ENCODE measurements around the gene ANAPC15. TPM values are rescaled to one million over a fixed set of nuclear protein-coding genes. Genes with fewer than 3 reads are reported as not detected.
"Not testable (repeated sequence)": the region's sequence is repeated elsewhere in the genome, so short reads cannot be mapped to it uniquely, and the experiment has no call there.

ANAPC15 gene
- total and polyA plus RNA-seq, 2 of the 4 experiments (the other 2 are of a cell fraction) = 66.3 to 84.2 TPM

GRCh38 chr11:72135891-72136683 lies 23.6 kb upstream of the ANAPC15 start:
- POLR2A ChIA-PET (ENCODE audit: unreplicated experiment) = no interaction called here
- no peak overlapping the region for H3K9ac ChIP-seq (ENCODE audit: low read depth, low read length)
- H3K56ac ChIP-seq (ENCODE audit: extremely low read depth, insufficient read depth, low read length) = 0 out of 2 replicates have a peak overlapping the region, but pooled peaks have one; percentile 5
- H2AK5ac ChIP-seq (ENCODE audit: low read depth, low read length) = peak overlapping the region; percentile 93; the same call in 1 of the 2 replicates
- peaks cover 9% of the 10 kb centered on the region for H3K4me1 ChIP-seq (ENCODE audit: control insufficient read depth, insufficient read depth, low read length)
- H3K18ac ChIP-seq (ENCODE audit: low read depth, low read length) = peak overlapping the region; percentile 42; the same call in 1 of the 2 replicates
- TF ChIP-seq RFX5 (IDR thresholded peaks at IDR 0.05; ENCODE audit: low read depth, low read length) (no peak), CEBPB (IDR thresholded peaks at IDR 0.05; ENCODE audit: low read depth, low read length) (peak; percentile 57), RCOR1 (IDR thresholded peaks at IDR 0.05; ENCODE audit: insufficient replicate concordance, low read length) (no peak), MXI1 (IDR thresholded peaks at IDR 0.05; ENCODE audit: borderline replicate concordance, low read depth, low read length) (no peak)
- H4K91ac ChIP-seq (ENCODE audit: insufficient read depth, low read depth, low read length) = peak overlapping the region; percentile 52
- no peaks in the 10 kb centered on the region for H3K36me3 ChIP-seq (ENCODE audit: control insufficient read depth, insufficient read depth, low read length)
- H3K4me3 ChIP-seq (ENCODE audit: insufficient read depth, low read depth, low read length) = no peak overlapping the region
- no peak overlapping the region for H3K4me2 ChIP-seq (ENCODE audit: low read depth, low read length)
- H3K4ac ChIP-seq (ENCODE audit: low read depth, low read length) = peak overlapping the region; percentile 92
- H2BK120ac ChIP-seq (ENCODE audit: low read depth, low read length) = peak overlapping the region; percentile 93
- peak overlapping the region; percentile 62 for H3K27ac ChIP-seq (ENCODE audit: insufficient read depth, low read length)
- H3K27me3 ChIP-seq (ENCODE audit: control insufficient read depth, insufficient read depth, low read length) = peaks cover 5% of the 10 kb centered on the region
- CTCF ChIA-PET = no interaction called here
- peak overlapping the region; percentile 70; the same call in 2 of the 3 replicates for H2BK15ac ChIP-seq (ENCODE audit: low read depth, low read length)
- dilution Hi-C loops (cut with HindIII; ENCODE audit: low sequenced_read_pairs, unreplicated experiment) = no loop called here
- intact Hi-C loops (cut with micrococcal nuclease) = no loop called here
- H3K79me1 ChIP-seq (ENCODE audit: low read depth in 1 of 2, low read length in 2 of 2) = no peaks in the 10 kb centered on the region
- peak overlapping the region; percentile 87; the same call in 1 of the 2 replicates for H3K23ac ChIP-seq (ENCODE audit: low read depth, low read length)
- BruUV-seq (replicated peaks) = no TSS peak
- H3K9me3 ChIP-seq (ENCODE audit: control insufficient read depth, insufficient read depth, low read length) = no peaks in the 10 kb centered on the region
- ATAC-seq (ENCODE audit: low read depth) (no peak), DNase-seq (peak; percentile 36)
- H3K9me1 ChIP-seq (ENCODE audit: insufficient read depth, low read length) = peaks cover 10% of the 10 kb centered on the region
- peak overlapping the region; percentile 35 for H2AFZ ChIP-seq (replicated peaks; ENCODE audit: low read length, poor library complexity)
- no peaks in the 10 kb centered on the region for H4K20me1 ChIP-seq (ENCODE audit: insufficient read depth, low read length)
- in situ Hi-C loops (cut with MboI; ENCODE audit: low sequenced_read_pairs) = no loop called here
- peak overlapping the region; percentile 64; the same call in 1 of the 2 replicates for H4K5ac ChIP-seq (ENCODE audit: low read depth, low read length)
- H2BK20ac ChIP-seq (ENCODE audit: low read depth, low read length) = peak overlapping the region; percentile 81
- H2AK9ac ChIP-seq (replicated peaks; ENCODE audit: low read depth, low read length, poor library complexity) = peak overlapping the region; percentile 81
- 60% methylated on average over 5 of the region's 14 CpGs; no CpG with 5 or more reads in 1 of the 2 experiments for whole genome bisulfite sequencing, 2 experiments (ENCODE audit: extremely low coverage in 2 of 2, insufficient read length in 1 of 2)
- H4K8ac ChIP-seq (ENCODE audit: low read depth in 2 of 2, low read length in 2 of 2) = peak overlapping the region; percentile 24 to 78; a peak in 2 of 4 replicates
- H2BK5ac ChIP-seq (ENCODE audit: low read depth, low read length, poor library complexity, severe bottlenecking) = peak overlapping the region; percentile 78
- peak overlapping the region; percentile 88 for H3K14ac ChIP-seq (replicated peaks; ENCODE audit: low read depth, low read length)

- intact Hi-C loops (cut with micrococcal nuclease); ATAC-seq (ENCODE audit: low read depth); DNase-seq; H3K27me3 ChIP-seq (ENCODE audit: control insufficient read depth, insufficient read depth, low read length); BruUV-seq (replicated peaks); in situ Hi-C loops (cut with MboI; ENCODE audit: low sequenced_read_pairs); H3K9me1 ChIP-seq (ENCODE audit: insufficient read depth, low read length); H3K9ac ChIP-seq (ENCODE audit: low read depth, low read length); H3K9me3 ChIP-seq (ENCODE audit: control insufficient read depth, insufficient read depth, low read length); H3K4me3 ChIP-seq (ENCODE audit: insufficient read depth, low read depth, low read length); dilution Hi-C loops (cut with HindIII; ENCODE audit: low sequenced_read_pairs, unreplicated experiment); H3K4me1 ChIP-seq (ENCODE audit: control insufficient read depth, insufficient read depth, low read length); H3K79me1 ChIP-seq (ENCODE audit: low read depth in 1 of 2, low read length in 2 of 2); H3K36me3 ChIP-seq (ENCODE audit: control insufficient read depth, insufficient read depth, low read length); H4K20me1 ChIP-seq (ENCODE audit: insufficient read depth, low read length); H3K4me2 ChIP-seq (ENCODE audit: low read depth, low read length): not testable (repeated sequence)
- Histone ChIP-seq H3K23ac (ENCODE audit: low read depth, low read length) (peak within 1 kb of the TSS; percentile 87; the same call in 1 of the 2 replicates), H3K27ac (ENCODE audit: insufficient read depth, low read length) (peak within 1 kb of the TSS; percentile 62), H2AK9ac (replicated peaks; ENCODE audit: low read depth, low read length, poor library complexity) (peak within 1 kb of the TSS; percentile 81), H3K18ac (ENCODE audit: low read depth, low read length) (peak within 1 kb of the TSS; percentile 42; the same call in 1 of the 2 replicates), H2BK120ac (ENCODE audit: low read depth, low read length) (peak within 1 kb of the TSS; percentile 93), H2BK20ac (ENCODE audit: low read depth, low read length) (peak within 1 kb of the TSS; percentile 81), H3K4ac (ENCODE audit: low read depth, low read length) (peak within 1 kb of the TSS; percentile 92), H2BK5ac (ENCODE audit: low read depth, low read length, poor library complexity, severe bottlenecking) (peak within 1 kb of the TSS; percentile 78), H2BK15ac (ENCODE audit: low read depth, low read length) (peak within 1 kb of the TSS; percentile 70; the same call in 2 of the 3 replicates), H2AFZ (replicated peaks; ENCODE audit: low read length, poor library complexity) (peak within 1 kb of the TSS; percentile 35), H3K14ac (replicated peaks; ENCODE audit: low read depth, low read length) (peak within 1 kb of the TSS; percentile 88), H4K5ac (ENCODE audit: low read depth, low read length) (peak within 1 kb of the TSS; percentile 64; the same call in 1 of the 2 replicates), H2AK5ac (ENCODE audit: low read depth, low read length) (peak within 1 kb of the TSS; percentile 93; the same call in 1 of the 2 replicates), H4K8ac (ENCODE audit: low read depth in 2 of 2, low read length in 2 of 2) (peak within 1 kb of the TSS; percentile 24 to 78; a peak in 2 of 4 replicates), H3K56ac (ENCODE audit: extremely low read depth, insufficient read depth, low read length) (0 out of 2 replicates have a peak within 1 kb of the TSS, but pooled peaks have one; percentile 5), H4K91ac (ENCODE audit: insufficient read depth, low read depth, low read length) (peak within 1 kb of the TSS; percentile 52)
- POLR2A ChIA-PET (ENCODE audit: unreplicated experiment) = interaction anchor here (0.6 kb wide), 1 partner anchor 348 kb away, joined by 3 read pairs; no protein-coding TSS in a partner anchor
- WGBS, 2 experiments (ENCODE audit: extremely low coverage in 2 of 2, insufficient read length in 1 of 2) = no CpG with 5 or more reads among the region's 4 CpGs
- CTCF ChIA-PET = interaction anchor here (0.7 kb wide), 1 partner anchor 131 kb away, joined by 3 read pairs; no protein-coding TSS in a partner anchor
These were observed 23.0 kb upstream of the ANAPC15 start, which contains the start of gene FOLR3 for GRCh38 chr11:72135473-72135872. TSS of gene FOLR3 (plus strand) at chr11:72135725. CDS start at chr11:72135953, 228 bp downstream.
